GM19395 (cell line): ENCODE data around the gene PEAK1.

Source experiments
- ATAC-seq: cut with Tn5 transposase; IDR thresholded peaks from one replicate; pipeline ENCODE4 v1.9.1; 2021; ENCODE audit warnings: mild to moderate bottlenecking, moderate library complexity; ENCODE audit not compliant: unreplicated experiment

Gene PEAK1

DNA sequence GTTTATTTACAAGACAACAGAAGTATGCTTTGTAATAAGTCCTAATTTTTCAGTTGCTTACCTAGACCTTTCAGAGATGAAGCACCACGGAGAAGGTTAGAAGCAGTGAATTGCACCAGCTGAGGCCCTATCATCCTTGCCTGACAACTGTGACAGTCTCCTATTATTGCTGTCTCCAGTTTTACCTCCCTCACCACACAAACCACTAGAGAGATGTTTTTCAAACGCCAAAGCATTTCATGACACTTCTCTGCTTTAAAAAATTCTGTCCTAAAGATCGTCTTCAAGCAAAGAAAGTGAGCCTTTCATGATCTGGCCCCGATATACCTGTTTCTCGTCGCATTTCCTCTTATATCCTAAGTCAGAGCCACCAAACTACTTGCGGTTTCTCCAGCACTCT is 276.7 kb downstream of the PEAK1 start:
- ATAC-seq: no peak

DNA sequence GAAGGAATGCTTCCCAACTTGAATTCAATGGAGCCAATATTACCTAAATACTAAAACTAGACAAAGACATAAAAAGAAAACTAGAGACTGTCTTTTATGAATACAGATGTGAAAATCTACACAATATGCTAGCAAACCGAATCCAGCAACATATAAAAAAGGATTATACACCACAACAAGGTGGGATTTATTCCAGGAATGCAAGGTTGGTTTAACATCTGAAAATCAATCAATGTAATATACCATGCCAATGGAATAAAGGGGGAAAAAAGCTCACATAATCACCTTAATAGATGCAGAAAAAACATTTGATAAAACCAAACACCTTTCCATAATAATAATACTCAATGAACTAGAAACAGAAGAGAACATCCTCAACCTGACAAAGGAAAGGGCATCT is 279.7 kb downstream of the PEAK1 start:
- ATAC-seq: no peak

GRCh38 chr15:77139312-77139711 is 280.6 kb downstream of the PEAK1 start:
- no peak for ATAC-seq

- ATAC-seq: no peak
Measured at GRCh38 chr15:77138167-77138522, 281.8 kb downstream of the PEAK1 start.

DNA sequence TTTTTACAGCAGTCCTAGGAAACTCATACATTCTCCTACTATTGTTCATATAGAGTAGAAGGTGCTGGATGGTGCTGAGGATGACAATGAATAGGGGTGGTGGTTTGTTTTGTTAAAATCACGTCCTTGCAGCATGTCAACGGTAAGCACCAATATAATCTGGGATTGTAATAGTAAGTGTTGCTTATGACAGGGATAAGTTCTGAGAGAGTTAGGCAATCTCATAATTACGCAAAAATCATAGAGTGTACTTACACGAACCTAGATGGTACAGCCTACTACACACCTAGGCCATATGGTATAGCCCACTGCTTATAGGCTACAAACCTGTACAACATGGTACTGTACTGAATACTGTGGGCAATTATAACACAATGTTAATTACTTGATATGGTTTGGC is 284.7 kb downstream of the PEAK1 start:
- no peak for ATAC-seq

DNA sequence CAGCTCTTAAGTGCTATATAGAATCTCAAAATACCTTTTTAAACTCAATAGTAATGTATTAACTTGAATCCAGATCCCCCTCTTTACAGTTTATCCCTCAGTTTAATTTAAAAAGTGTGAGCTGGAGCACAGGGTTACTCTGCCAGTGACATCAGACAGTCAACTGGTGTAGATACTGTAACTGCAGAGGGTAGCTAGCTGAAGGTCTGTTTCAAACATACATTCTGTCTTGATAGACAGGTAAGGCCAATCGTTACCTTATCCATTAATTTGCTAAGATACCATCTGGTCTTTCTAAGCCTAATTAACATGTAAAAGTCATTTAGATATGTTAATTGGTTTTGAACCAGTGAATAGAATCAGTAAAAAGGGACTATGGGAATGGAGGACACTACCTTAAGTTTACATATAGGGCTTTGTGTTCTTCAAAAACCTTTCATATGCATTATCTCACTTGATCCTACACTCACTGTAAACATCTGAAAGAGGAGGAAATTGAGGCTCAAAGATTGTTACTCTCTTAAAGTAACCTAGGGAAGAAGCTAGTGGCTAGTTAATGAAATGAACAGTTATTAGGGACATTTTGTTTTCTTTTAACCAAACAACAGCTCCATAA is 289.5 kb downstream of the PEAK1 start:
- no peak for ATAC-seq

DNA sequence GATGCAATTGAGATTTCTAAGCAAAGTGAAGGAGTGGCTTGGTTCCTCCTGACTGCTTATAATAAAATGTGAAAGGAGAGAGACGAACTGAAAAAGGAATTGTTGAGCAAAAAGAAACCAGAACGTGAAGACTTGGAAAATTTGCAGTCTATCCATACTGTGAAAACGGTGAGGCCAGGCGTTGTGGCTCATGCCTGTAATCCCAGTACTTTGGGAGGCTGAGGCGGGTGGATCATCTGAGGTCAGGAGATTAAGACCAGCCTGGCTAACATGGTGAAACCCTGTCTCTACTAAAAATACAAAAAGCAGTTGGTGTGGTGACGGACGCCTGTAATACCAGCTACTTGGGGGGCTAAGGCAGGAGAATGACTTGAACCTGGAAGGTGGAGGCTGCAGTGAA is 292.3 kb downstream of the PEAK1 start:
- no peak for ATAC-seq

GRCh38 chr15:77126529-77127326 is 293.2 kb downstream of the PEAK1 start:
- no peak for ATAC-seq

- no peak for ATAC-seq
Measured at GRCh38 chr15:77123854-77124253, 296.1 kb downstream of the PEAK1 start.

- no peak for ATAC-seq
Measured at GRCh38 chr15:77122576-77122975, 297.3 kb downstream of the PEAK1 start.

- no peak for ATAC-seq
Measured at GRCh38 chr15:77121599-77121998, 298.3 kb downstream of the PEAK1 start.

- ATAC-seq: no peak
Measured at GRCh38 chr15:77120576-77120975, 299.3 kb downstream of the PEAK1 start.

GRCh38 chr15:77119446-77119845 is 300.5 kb downstream of the PEAK1 start:
- ATAC-seq: no peak

GRCh38 chr15:77118882-77119321 is 301.0 kb downstream of the PEAK1 start:
- no peak for ATAC-seq

DNA sequence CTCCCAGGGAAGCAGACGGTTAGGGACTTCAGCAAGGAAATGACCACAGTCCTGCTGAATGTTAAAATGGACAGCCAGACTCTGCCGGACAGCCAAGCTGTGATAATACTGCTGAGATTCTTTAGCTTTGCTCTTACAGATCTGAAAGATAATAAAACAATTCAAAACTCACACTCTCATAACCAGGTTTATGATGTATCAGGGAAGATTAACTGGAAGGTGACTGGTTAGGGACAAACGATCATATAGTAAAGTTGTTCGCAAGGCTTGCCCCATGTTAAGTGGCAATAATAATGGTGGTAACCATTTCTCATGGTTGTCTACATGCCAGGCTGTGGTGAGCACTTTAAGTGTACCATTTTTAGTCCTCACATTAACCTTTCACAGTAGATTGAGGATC is 304.7 kb downstream of the PEAK1 start:
- ATAC-seq: no peak

- ATAC-seq: no peak
Measured at GRCh38 chr15:77112838-77113504, 306.9 kb downstream of the PEAK1 start.

DNA sequence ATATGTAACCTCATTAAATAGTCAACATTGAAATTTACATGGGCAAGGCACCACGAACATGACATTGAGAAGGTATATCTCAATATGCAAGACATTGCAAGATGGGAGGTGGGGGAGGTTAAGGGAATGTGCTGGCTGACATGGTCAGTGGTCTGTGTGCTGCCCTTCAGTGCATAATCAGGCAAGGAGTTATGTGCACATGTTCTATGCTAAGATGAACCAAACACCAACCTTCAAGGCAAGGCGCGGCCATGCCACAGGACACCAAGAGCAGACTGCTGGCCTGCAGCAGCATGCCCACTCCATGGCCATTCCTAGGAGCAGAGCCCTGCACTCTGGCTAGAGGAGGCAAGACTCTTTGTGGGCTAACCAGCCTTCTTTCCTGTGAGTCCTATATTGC is 308.1 kb downstream of the PEAK1 start:
- no peak for ATAC-seq

GRCh38 chr15:77107531-77108355 is 312.2 kb downstream of the PEAK1 start:
- no peak for ATAC-seq

DNA sequence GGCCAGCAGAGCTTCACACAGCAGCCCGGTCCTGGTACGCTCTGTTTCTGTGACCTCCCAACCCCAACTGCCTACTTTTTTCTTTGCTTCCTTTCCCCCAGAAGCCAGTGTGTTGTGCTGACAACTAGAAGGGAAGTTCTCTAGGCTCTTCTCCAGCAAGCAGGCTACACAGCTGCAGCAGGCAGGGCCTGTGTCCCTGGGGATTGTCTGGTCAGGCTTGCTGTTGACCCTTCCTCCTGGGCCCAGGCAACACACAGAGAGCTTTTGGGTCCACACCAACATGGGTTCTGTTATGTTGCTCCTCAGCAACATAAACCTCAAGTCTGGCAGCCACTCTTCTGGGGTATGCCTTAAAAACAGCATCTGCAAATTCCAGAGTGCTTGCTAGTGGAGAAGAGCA is 312.8 kb downstream of the PEAK1 start:
- no peak for ATAC-seq

- no peak for ATAC-seq
Measured at GRCh38 chr15:77104155-77104554, 315.7 kb downstream of the PEAK1 start.

DNA sequence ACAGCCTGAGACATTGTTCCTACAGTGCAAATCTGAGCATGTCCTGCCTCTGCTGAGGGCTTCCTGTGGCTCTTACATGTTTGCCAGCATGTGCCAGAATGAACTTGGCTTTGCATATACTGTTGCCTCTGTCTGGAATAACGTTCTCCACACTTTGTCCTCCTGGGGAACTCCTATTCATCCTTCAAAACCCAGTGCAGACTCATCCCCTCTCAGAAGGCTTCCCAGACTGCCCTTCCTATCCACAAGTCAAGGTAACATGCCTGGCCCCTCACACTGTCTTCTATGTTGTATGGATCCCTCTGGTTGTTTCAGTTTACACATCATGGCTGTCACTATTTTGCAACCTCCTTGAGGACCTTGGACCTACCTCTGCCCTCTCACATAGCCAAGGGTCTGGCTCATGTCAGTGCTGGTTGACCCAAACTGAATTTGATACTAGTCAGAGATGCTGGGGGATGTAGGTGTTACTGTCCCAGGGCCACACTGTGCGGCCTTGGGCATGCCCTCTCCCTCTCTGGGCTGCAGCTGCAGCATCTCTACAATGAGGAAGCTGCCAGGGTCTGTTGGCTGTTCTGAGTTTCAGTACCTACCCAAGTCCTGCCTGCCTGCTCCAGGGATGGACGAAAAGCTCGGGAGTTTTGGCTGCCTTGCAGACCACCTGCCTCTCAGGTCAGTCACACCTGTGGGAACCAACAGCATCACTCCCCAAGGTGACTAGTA is 320.0 kb downstream of the PEAK1 start:
- ATAC-seq: no peak
